DMS114 treated with DMSO at 0.1 percent for 48 hours (cell line): ENCODE data around the gene HS1BP3.

Experiments
- DNase-seq: peaks from one replicate; lab custom pipeline; 2025; ENCODE audit not compliant: unreplicated experiment; lab: John Stamatoyannopoulos, UW

Gene HS1BP3

GRCh38 chr2:20648206-20648605 lies 2.7 kb downstream of the HS1BP3 start:
- no peak for DNase-seq

GRCh38 chr2:20647738-20648137 lies 3.2 kb downstream of the HS1BP3 start:
- no peak for DNase-seq

GRCh38 chr2:20647211-20647610 lies 3.7 kb downstream of the HS1BP3 start:
- DNase-seq, result no peak

GRCh38 chr2:20646446-20646845 lies 4.5 kb downstream of the HS1BP3 start:
- DNase-seq, result no peak

- DNase-seq, result no peak
Measured at GRCh38 chr2:20645761-20646160, 5.1 kb downstream of the HS1BP3 start.

GRCh38 chr2:20645301-20645701 lies 5.6 kb downstream of the HS1BP3 start:
- no peak for DNase-seq

GRCh38 chr2:20643826-20644225 lies 7.1 kb downstream of the HS1BP3 start:
- no peak for DNase-seq

GRCh38 chr2:20643060-20643459 lies 7.8 kb downstream of the HS1BP3 start:
- DNase-seq, result no peak

GRCh38 chr2:20642055-20642971 lies 8.6 kb downstream of the HS1BP3 start:
- DNase-seq, result peak; percentile 60

- no peak for DNase-seq
Measured at GRCh38 chr2:20641123-20641985, 9.5 kb downstream of the HS1BP3 start.

- DNase-seq, result no peak
Measured at GRCh38 chr2:20640411-20641122, 10.3 kb downstream of the HS1BP3 start.

GRCh38 chr2:20638646-20639430 lies 12.1 kb downstream of the HS1BP3 start:
- no peak for DNase-seq

GRCh38 chr2:20638014-20638413 lies 12.9 kb downstream of the HS1BP3 start:
- no peak for DNase-seq

GRCh38 chr2:20637147-20637546 lies 13.8 kb downstream of the HS1BP3 start:
- no peak for DNase-seq

- DNase-seq, result no peak
Measured at GRCh38 chr2:20635675-20636584, 15.0 kb downstream of the HS1BP3 start.

GRCh38 chr2:20635113-20635510 lies 15.8 kb downstream of the HS1BP3 start:
- no peak for DNase-seq

- no peak for DNase-seq
Measured at GRCh38 chr2:20634507-20635112, 16.3 kb downstream of the HS1BP3 start.

- DNase-seq, result no peak
Measured at GRCh38 chr2:20633794-20634506, 16.9 kb downstream of the HS1BP3 start.
